PC-3 (cell line): ENCODE data around the gene HSPA9. TPM values are rescaled to one million over a fixed set of nuclear protein-coding genes. Genes with fewer than 3 reads are reported as not detected.

ENCODE experiments used
- ATAC-seq: fragments of 200-7000 bp; cut with Tn5 transposase; 2 replicates; pipeline ENCODE4 v1.9.1; 2020; ENCODE audit warnings: mild to moderate bottlenecking, moderate library complexity
- BruUV-seq: library from RNA; stranded (reverse); fragments of 400-500 nt; replicated peaks from 2 replicates; lab custom pipeline; 2021; lab: Mats Ljungman, UMichigan
- CTCF ChIA-PET: fragments of 300-600 bp; sonication (Branson Sonifier 250); formaldehyde crosslinking; loops from one replicate; lab custom pipeline; 2022; ENCODE audit warnings: antibody characterized with exemption; lab: Charles Lee
- POLR2A ChIA-PET: fragments of 300-600 bp; sonication (Branson Sonifier 250); formaldehyde crosslinking; loops from one replicate; lab custom pipeline; 2022; ENCODE audit warnings: antibody characterized with exemption; ENCODE audit not compliant: unreplicated experiment; lab: Charles Lee
- DNase-seq: peaks from one replicate; pipeline ENCODE4 v3.0.0-alpha.2; 2015
- H2AFZ ChIP-seq: fragments of 300-600 bp; sonication (generic); 2 replicates; pipeline ENCODE4 v1.6.0; 2016; ENCODE audit warnings: antibody characterized with exemption, low read length
- H3F3A ChIP-seq: fragments of 300-600 bp; sonication (generic); one replicate; pipeline ENCODE4 v1.6.0; 2017; ENCODE audit warnings: antibody characterized with exemption, low read length, control low read depth, mild to moderate bottlenecking; ENCODE audit not compliant: unreplicated experiment
- H3K27ac ChIP-seq: fragments of 300-600 bp; sonication (generic); 2 replicates; pipeline ENCODE4 v1.5.1; 2016; ENCODE audit warnings: mild to moderate bottlenecking, low read length
- H3K27me3 ChIP-seq: fragments of 300-600 bp; sonication (generic); 2 replicates; pipeline ENCODE4 v1.6.1; 2016; ENCODE audit warnings: low read length, mixed read lengths
- H3K36me3 ChIP-seq: fragments of 300-600 bp; sonication (generic); 2 replicates; pipeline ENCODE4 v1.6.1; 2016; ENCODE audit warnings: low read depth, mixed run types, low read length, mixed read lengths
- H3K4me1 ChIP-seq: fragments of 300-600 bp; sonication (generic); 2 replicates; pipeline ENCODE4 v1.5.1; 2016; ENCODE audit warnings: low read length; ENCODE audit not compliant: insufficient read depth
- H3K4me2 ChIP-seq: fragments of 300-600 bp; sonication (generic); 2 replicates; pipeline ENCODE4 v1.6.0; 2016; ENCODE audit warnings: low read length
- H3K4me3 ChIP-seq: fragments of 300-600 bp; sonication (generic); 2 replicates; pipeline ENCODE4 v1.5.1; 2016; ENCODE audit warnings: mild to moderate bottlenecking, low read length, mixed read lengths
- H3K79me2 ChIP-seq: fragments of 300-600 bp; sonication (generic); 2 replicates; pipeline ENCODE4 v1.6.1; 2017; ENCODE audit warnings: low read length, mixed read lengths
- H3K9ac ChIP-seq: fragments of 300-600 bp; sonication (generic); 2 replicates; pipeline ENCODE4 v1.6.0; 2016; ENCODE audit warnings: mild to moderate bottlenecking, low read length
- H3K9me2 ChIP-seq: fragments of 300-600 bp; sonication (generic); replicated peaks from 2 replicates; pipeline ENCODE4 v1.6.1; 2016; ENCODE audit warnings: mixed run types, low read length, mixed read lengths
- H3K9me3 ChIP-seq: fragments of 300-600 bp; sonication (generic); 2 replicates; pipeline ENCODE4 v1.6.1; 2016; ENCODE audit warnings: low read length, mixed read lengths
- H4K20me1 ChIP-seq: fragments of 300-600 bp; sonication (generic); 2 replicates; pipeline ENCODE4 v1.6.1; 2016; ENCODE audit warnings: low read length, mixed read lengths
- EZH2 ChIP-seq: fragments of 300-600 bp; sonication (generic); IDR thresholded peaks from one replicate; pipeline ENCODE4 v1.6.1; 2017; ENCODE audit warnings: antibody characterized with exemption, mild to moderate bottlenecking, low read length; ENCODE audit not compliant: unreplicated experiment
- EZH2phosphoT487 ChIP-seq: fragments of 300-600 bp; sonication (generic); IDR thresholded peaks from 2 replicates; pipeline ENCODE4 v1.6.1; 2018; ENCODE audit warnings: mild to moderate bottlenecking, antibody characterized with exemption, low read length, borderline replicate concordance
- intact Hi-C: fragments of 100-400 bp; cut with micrococcal nuclease; formaldehyde crosslinking; loops from 2 replicates; pipeline ENCODE4 v1.9.0; 2023
- total RNA-seq: library from RNA; depleted of rRNA; stranded (reverse); fragments of >200 nt; gene quantifications from 2 replicates; pipeline ENCODE4 v1.2.3, GENCODE V29; 2014
- TF ChIP-seq, protein P1 (sequence below): fragments of 300-600 bp; sonication (generic); conservative IDR thresholded peaks from 2 replicates; pipeline ENCODE4 v1.5.1; 2017; ENCODE audit warnings: antibody characterized with exemption, low read depth, mild to moderate bottlenecking, low read length

Gene HSPA9
- total RNA-seq, 1 experiment from 2014 or later = 432 TPM

- H3K36me3 ChIP-seq = no peaks in the 10 kb centered on the region
- no peak overlapping the region for H3K4me2 ChIP-seq
- H3K9me2 ChIP-seq = no peaks in the 10 kb centered on the region
- ATAC-seq (no peak), DNase-seq (no peak)
- TF ChIP-seq EZH2 (no peak), EZH2phosphoT487 (no peak)
- TF ChIP-seq, protein P1, sequence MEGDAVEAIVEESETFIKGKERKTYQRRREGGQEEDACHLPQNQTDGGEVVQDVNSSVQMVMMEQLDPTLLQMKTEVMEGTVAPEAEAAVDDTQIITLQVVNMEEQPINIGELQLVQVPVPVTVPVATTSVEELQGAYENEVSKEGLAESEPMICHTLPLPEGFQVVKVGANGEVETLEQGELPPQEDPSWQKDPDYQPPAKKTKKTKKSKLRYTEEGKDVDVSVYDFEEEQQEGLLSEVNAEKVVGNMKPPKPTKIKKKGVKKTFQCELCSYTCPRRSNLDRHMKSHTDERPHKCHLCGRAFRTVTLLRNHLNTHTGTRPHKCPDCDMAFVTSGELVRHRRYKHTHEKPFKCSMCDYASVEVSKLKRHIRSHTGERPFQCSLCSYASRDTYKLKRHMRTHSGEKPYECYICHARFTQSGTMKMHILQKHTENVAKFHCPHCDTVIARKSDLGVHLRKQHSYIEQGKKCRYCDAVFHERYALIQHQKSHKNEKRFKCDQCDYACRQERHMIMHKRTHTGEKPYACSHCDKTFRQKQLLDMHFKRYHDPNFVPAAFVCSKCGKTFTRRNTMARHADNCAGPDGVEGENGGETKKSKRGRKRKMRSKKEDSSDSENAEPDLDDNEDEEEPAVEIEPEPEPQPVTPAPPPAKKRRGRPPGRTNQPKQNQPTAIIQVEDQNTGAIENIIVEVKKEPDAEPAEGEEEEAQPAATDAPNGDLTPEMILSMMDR = no peak
- H3K9ac ChIP-seq = no peak overlapping the region
- peaks cover 3% of the 10 kb centered on the region; the same call in 1 of the 2 replicates for H3K4me1 ChIP-seq
- H3K27ac ChIP-seq = no peak overlapping the region
- POLR2A ChIA-PET = interaction anchor here (0.7 kb wide), 1 partner anchor 714 kb away, joined by 17 read pairs; the partner anchor contains the start of gene MATR3
- H3K79me2 ChIP-seq = peaks cover 9% of the 10 kb centered on the region
- peaks cover under 1% of the 10 kb centered on the region; the same call in 1 of the 2 replicates for H4K20me1 ChIP-seq
- no TSS peak for BruUV-seq
- intact Hi-C loops = loop anchor here (1.0 kb wide), 2 partner anchors 146 to 683 kb away; no protein-coding TSS in a partner anchor
- H2AFZ ChIP-seq = peak overlapping the region; percentile 48; the same call in 1 of the 2 replicates
- no peaks in the 10 kb centered on the region for H3F3A ChIP-seq
- no peak overlapping the region for H3K4me3 ChIP-seq
- H3K27me3 ChIP-seq = no peaks in the 10 kb centered on the region
- H3K9me3 ChIP-seq = no peaks in the 10 kb centered on the region
- CTCF ChIA-PET = interaction anchor here (0.6 to 1.2 kb wide), 3 partner anchors 69 to 683 kb away, joined by 3 to 8 read pairs (median 4); no protein-coding TSS in a partner anchor
These were observed 4.3 kb upstream of the HSPA9 start for GRCh38 chr5:138579517-138579863.

- Histone ChIP-seq H3K27me3 (no peaks in the 10 kb centered on the region), H3K36me3 (peaks cover 13% of the 10 kb centered on the region), H3K4me3 (no peak overlapping the region), H3K9me3 (no peaks in the 10 kb centered on the region), H3K4me2 (no peak overlapping the region), H2AFZ (no peak overlapping the region), H3K9me2 (no peaks in the 10 kb centered on the region), H4K20me1 (peaks cover 17% of the 10 kb centered on the region), H3K79me2 (peaks cover 28% of the 10 kb centered on the region), H3K27ac (no peak overlapping the region), H3F3A (peaks cover 2% of the 10 kb centered on the region), H3K4me1 (peaks cover 10% of the 10 kb centered on the region; the same call in 1 of the 2 replicates), H3K9ac (no peak overlapping the region)
- TF ChIP-seq EZH2phosphoT487 (no peak), EZH2 (no peak)
- TF ChIP-seq, protein P1 = no peak
- ChIA-PET POLR2A (no interaction called here), CTCF (no interaction called here)
- intact Hi-C loops = no loop called here
- DNase-seq = no peak
- no peak for ATAC-seq
- no TSS peak for BruUV-seq
These were observed 2.3 kb upstream of the HSPA9 start for GRCh38 chr5:138577452-138577851.

GRCh38 chr5:138574744-138575193 is 432 bp downstream of the HSPA9 start:
- peak overlapping the region; percentile 84; the same call in 1 of the 2 replicates for H2AFZ ChIP-seq
- peaks cover 33% of the 10 kb centered on the region for H3K36me3 ChIP-seq
- H3K9ac ChIP-seq = peak overlapping the region; percentile 100
- H3K9me3 ChIP-seq = no peaks in the 10 kb centered on the region
- ChIA-PET POLR2A (no interaction called here), CTCF (no interaction called here)
- TF ChIP-seq, protein P1 = no peak
- TF ChIP-seq EZH2 (no peak), EZH2phosphoT487 (no peak)
- intact Hi-C loops = no loop called here
- DNase-seq (peak; percentile 18), ATAC-seq (peak; percentile 8)
- H3K4me2 ChIP-seq = peak overlapping the region; percentile 88
- H3K9me2 ChIP-seq = no peaks in the 10 kb centered on the region
- H3K27ac ChIP-seq = peak overlapping the region; percentile 93
- no peaks in the 10 kb centered on the region for H3K27me3 ChIP-seq
- H3F3A ChIP-seq = peaks cover 2% of the 10 kb centered on the region
- H3K79me2 ChIP-seq = peaks cover 55% of the 10 kb centered on the region
- H3K4me1 ChIP-seq = peaks cover 16% of the 10 kb centered on the region; the same call in 1 of the 2 replicates
- no TSS peak for BruUV-seq
- H4K20me1 ChIP-seq = peaks cover 22% of the 10 kb centered on the region
- peak overlapping the region; percentile 94 for H3K4me3 ChIP-seq
